Breast epithelium (tissue), 3 donors: Measurements from ENCODE around the gene SLC10A3.
"Not testable (repeated sequence)": the region's sequence is repeated elsewhere in the genome, so short reads cannot be mapped to it uniquely, and the experiment has no call there.

ENCODE experiments used
- CTCF ChIP-seq, 3 donors: fragments of 450-650 bp; IDR thresholded peaks; one replicate each; pipeline ENCODE4 v1.5.1; 2016 to 2017; ENCODE audit warnings: antibody characterized with exemption in 3 of 3, mild to moderate bottlenecking in 3 of 3, moderate library complexity in 3 of 3
- POLR2A ChIP-seq: fragments of 450-650 bp; IDR thresholded peaks from one replicate; pipeline ENCODE4 v1.6.1; 2016; ENCODE audit warnings: antibody characterized with exemption, mild to moderate bottlenecking, moderate library complexity
- POLR2AphosphoS5 ChIP-seq, 3 donors: sonication (generic); formaldehyde crosslinking; IDR thresholded peaks; one replicate each; pipeline ENCODE4 v1.6.1; 2017; ENCODE audit warnings: antibody characterized with exemption in 3 of 3

- not testable (repeated sequence) for TF ChIP-seq POLR2A; CTCF (IDR thresholded peaks at IDR 0.05); POLR2AphosphoS5 (IDR thresholded peaks at IDR 0.05)
Measured at GRCh38 chrX:154501423-154501822, 11.0 kb upstream of the SLC10A3 start.
